DMS114 treated with DMSO at 0.1 percent for 48 hours (cell line): Measurements from ENCODE around the gene GALNT2.

ENCODE experiments used
- DNase-seq: peaks from one replicate; lab custom pipeline; 2025; ENCODE audit not compliant: unreplicated experiment; lab: John Stamatoyannopoulos, UW

Gene GALNT2

DNA sequence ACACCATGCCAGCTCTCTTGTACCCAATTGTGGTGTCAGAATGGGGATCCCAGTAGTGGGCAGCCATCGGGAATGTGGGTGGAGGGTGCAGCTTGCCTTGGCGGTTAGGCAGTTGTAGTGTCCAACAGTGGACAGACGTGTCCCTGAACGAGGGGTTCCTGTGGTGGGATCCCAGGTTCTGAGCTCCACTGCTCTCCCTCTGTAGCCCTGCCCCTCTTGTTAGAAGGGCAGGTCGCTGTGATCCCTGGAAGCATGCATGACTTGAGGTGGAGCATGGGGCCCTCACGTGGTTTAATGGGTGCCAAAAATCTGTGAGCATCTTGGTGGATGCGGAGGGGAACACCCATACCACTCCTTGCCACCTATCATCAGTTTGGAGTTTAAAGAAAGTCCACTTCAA is 4.3 kb downstream of the GALNT2 start:
- DNase-seq: no peak

DNA sequence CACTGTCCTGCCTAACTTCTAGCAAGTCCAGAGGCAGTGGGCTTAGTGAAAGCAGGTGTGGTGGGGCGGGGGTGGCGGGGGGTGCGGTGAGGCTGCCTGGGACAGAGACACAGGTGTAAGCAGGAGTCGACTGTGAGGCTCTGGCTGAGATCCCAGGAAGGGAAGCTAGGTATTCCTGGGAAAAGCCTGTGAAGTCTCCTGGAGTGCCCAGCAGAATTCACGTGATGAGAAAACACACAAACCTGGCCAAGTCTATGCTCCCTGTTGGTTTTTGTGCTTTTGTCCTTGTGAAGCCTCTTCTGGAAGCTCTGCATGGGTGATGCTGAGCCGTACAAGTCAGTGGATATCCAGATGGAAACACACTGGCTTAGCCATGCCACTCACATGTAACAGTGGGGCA is 5.3 kb downstream of the GALNT2 start:
- DNase-seq: no peak

DNA sequence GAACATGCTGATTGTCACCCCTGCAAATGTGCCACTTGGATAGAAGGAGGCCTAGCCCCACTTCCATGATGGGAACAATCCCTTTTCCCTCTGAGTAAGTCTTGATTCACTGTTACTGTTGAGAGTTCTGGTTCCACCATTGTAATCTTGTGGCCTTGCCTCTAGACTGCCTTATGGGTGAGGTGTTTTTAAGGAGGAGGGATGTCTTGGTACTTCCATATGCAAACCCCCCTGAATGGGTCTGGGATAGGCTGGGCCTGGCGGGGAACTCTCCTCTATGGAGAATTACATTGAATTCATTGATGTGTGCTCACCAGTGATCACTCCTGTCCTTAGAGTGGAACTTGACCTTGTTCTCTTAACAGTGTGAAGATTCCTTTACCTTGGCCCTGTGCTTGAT is 5.8 kb downstream of the GALNT2 start:
- DNase-seq: no peak

DNA sequence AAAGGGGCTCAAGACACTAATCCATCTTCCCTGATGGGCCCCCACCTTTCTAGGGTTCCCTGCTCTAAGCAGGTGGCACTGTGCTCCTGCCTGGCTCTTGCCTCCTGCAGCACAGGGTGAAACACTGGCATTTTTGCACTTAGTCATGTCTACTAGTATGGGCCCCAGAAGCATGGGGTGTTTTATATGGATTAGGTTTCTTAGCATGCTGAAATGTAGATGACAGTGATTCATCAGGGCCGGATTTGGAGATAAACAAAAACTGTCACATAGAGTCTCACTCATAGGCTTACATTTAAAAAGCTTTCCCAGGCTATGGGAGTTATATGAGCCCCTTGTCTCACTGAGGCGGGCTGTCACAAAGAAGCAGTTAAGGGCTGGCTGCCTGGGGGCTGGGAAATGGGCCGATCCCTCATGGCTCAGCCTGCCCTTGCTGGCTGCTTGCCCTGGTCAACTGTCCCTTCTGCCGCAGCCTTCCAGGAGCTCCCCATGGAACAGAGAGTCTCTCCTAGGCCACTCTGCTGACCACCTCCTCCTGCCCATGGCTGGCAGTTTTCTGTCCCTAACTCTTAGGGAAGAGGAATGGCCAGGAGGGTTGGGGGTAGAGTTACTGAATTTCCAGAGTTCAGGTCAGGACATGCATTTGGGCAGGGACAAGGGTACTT is 6.5 kb downstream of the GALNT2 start:
- no peak for DNase-seq

DNA sequence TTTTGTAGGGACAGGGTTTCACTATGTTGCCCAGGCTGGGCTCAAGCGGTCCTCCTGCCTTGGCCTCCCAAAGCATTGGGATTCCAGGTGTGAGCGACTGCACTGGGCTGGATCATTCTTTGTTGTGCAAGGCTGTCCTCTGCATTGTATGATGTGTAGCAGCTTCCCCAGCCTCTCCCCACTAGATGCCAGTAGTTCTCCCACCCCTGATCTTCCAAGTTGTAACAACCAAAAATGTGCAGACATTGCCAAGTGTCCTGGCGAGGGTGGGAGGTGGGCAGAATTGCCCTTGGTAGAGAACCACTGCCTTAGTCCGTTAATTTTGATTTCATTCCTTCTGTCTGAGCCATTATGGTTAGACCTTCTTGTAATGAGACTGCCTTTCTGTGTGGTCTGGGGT is 7.2 kb downstream of the GALNT2 start:
- no peak for DNase-seq

DNA sequence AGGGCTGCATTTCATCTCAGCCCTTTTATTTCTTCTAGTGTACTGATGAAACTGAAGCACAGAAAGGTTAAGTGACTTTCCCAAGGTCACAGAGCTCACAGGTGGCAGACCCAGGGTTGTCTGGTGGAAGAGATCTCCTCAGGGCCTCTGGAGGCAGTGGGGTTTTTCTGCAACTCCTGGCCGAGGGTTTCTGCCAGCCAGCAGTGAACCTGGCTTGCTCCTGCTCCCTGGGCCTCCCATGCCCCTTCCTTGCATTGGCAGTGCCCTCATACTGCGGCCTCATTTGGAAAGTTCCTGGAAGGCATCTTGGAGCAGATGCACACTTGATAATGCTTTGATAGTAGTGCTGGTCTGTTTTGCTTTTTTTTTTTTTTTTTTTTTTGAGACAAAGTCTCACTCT is 7.7 kb downstream of the GALNT2 start:
- DNase-seq: no peak

DNA sequence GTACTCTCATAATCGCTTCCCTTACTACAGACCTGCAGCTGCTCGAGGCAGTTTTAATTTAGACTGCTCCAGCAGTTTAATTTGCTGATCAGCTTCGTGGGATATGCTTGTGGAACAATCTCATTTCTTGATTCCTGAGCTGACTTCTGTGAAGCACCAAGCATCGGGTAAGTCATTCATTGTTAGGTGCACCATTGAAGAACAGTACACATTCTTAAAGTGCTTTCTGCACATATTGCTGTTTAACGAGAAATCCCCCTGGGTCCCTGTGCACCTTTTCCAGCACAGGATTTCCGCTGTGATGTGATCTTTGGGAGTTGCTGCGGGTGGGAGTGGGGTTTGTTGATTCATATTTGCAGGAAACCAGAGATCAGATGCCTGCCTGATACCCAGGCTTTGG is 9.1 kb downstream of the GALNT2 start:
- no peak for DNase-seq

DNA sequence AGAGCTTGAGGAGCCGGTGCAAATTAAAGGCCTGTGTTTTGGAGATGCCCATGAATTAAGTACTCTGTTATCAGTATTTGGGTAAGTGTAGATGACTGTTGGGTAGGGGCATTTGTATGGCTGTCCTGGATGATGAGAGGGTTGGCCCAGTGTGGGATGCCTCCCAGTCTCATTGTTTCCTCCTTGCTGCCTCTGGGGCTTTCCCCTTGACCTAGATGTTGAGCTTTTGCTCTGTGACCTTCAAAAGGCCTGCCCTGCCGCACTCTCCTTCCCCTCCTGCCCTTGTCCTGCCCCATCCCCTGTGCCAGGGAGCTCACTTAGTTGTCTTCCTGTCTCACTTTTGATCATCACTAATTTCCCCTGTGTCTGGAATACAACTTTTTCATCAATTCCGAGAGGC is 10.0 kb downstream of the GALNT2 start:
- no peak for DNase-seq

DNA sequence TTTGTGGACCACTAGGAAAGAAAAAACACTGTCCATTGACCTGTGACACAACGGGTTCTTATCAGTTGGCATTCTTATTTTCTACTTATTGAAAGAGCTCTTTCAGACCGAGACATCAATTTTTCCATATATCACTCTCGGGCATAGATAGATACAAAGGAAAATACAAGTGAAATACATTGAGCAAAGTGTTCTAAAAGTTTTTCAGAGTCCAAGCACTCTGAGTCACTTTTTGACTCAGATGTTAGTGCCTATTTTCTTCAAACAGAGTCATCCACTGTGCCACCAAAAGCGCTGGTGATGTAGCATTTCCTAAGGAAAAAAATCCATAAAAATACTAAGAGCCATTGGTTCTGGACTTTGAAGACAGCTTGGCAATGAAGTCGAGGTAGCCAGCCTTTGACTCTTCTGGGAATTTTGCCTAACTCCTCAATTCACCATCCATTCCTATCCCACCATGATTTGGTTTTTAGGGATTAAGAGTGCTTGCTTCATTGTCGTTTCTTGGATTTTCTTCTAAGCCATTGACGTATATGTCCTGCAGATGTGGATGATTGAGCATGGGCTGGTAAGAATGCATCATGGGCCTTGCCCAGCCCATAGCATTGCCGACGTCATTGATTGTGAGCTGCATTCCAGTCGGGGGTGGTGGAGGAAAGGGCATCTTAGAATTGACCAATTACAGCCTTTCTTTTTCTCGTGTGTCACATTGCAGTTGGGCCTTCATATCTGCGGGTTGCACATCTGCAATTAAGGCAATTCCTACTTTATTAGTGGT is 10.6 kb downstream of the GALNT2 start:
- DNase-seq: no peak

DNA sequence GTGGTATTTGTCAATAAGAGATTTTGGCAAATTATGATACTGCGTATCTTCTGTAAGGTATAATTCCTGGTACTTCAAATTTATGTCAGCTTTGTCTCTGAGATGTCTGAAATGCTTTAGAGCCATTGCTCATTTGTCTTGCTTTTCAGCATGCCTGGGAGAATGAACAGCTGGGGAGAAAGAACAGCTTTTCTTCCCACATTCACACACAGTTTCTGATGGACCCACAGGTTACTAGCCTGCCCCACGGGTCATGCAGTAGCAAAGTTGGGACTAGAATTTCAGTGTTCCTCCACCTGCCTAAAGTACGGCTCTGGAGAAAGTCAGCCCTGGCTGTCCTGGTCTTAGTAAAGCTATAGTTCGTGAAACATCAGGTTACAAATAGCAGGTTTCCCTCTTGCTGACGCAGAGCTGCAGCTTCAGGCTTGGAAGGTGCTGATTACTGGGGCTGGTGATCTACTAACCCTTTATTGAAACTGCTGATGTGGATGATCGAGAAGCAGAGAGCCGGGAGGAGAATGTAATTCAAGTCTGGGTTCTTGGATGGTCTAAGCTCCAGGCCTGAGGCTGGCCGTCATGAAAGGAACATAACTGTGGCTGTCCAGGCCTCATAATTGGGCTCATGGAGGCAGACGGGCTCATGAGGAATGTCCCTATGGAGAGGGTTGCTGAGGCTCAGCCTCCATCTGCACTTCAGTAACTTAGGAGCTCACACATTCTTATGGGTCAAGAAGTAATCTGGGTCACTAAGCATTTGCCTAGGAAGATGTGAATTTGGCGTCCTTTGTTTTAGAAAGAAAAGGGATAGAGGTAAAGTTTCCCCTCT is 12.4 kb downstream of the GALNT2 start:
- DNase-seq: no peak

DNA sequence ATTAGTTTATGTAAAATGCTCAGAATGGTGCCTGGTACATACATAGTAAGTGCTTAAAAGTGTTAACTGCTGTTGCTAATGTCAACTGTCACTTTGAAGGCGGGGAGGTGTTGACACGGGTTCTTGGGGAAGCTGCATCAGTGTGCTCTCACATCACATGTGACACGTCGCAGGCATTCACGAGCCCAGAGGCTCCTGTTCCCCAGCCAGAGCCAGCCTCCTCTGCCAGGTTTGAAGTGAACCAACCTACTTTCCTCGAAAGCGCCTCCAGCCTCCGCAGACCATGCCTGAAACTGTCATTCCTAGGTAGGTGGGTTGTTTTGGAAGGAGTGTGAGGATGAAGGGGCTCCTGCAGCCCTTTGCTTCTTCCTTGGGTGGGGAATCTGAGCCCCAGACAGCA is 13.8 kb downstream of the GALNT2 start:
- no peak for DNase-seq

DNA sequence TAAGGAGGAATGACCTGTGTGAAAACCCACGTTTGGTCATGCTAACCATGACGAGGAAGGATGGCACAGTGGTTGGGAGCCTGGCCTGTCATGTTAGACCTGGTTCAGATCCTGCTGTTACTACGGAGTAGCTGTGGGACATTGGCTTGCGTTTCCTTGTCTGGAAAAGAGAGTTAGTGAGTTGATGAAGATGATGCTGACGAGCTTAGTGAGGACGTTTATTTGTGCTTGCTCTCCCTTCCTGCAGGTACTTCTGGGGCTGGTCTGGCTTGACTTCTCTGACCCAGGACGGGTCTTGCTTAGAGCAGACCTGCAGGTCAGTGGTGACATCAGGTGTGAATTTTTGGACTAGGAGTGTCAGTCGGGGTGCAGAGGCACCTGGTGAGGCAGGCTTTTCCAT is 14.7 kb downstream of the GALNT2 start:
- no peak for DNase-seq

DNA sequence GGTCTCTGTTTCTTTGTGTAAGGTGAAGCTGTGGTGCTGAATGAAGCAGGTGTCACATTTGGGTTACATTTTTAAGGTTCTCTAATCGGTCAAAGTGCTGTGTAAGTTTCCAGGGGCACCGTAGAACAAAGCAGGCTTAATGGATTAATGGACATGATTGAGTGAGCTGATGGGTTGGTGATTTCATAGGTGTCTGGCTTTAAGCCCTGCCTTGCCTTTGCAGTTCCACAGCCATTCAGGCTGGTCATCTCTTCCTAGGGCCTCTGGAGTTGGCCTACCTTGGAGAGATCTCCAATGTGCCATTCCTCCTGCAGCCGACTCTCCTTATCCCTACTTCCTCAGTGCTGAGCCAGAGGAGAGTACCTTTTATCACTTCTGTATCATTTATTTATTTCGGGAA is 15.2 kb downstream of the GALNT2 start:
- DNase-seq: no peak

DNA sequence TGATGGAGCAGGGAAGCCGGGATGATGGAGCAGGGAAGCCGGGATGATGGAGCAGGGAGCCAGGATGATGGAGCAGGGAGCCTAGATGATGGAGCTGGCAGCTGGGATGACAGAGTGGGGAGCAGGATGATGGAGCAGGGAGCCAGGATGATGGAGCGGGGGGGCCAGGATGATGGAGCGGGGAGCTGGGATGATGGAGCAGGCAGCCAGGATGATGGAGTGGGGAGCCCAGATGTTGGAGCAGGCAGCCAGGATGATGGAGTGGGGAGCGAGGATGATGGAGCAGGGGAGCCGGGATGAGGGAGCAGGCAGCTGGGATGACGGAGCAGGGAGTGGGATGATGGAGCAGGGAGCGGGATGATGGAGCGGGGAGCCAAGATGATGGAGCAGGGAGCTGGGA is 16.0 kb downstream of the GALNT2 start:
- DNase-seq: no peak

DNA sequence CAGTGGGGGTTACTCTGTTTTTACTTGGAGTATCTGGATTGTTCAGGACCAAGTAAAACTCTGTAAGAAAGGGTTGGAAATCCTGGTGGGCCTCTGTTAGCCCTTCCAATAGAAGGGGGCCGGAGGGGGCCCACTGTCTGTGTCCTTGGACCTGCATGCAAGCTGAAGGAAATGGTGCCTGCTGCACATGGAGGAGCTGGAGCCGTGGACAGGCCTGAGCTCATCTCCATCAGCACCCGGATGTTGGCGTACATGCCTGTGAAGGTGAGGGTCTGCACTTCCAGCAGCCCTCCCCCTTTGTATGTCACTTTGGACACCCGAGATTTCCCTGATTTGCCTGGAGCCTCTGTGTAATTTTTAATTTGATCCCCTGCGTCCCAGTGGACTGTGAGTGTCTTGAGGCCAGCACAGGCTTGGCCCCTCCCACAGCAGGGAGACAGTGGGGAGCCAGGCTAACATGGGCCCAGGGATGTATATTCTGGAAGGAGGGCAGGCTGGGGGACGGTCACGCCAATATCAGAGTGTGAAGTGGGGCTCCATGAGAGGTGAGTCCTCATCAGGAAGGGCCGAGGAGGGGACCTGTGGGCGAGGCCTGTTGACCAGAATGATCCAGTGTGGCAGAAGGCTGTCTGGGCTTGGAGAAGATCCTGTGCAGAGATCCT is 16.8 kb downstream of the GALNT2 start:
- no peak for DNase-seq

DNA sequence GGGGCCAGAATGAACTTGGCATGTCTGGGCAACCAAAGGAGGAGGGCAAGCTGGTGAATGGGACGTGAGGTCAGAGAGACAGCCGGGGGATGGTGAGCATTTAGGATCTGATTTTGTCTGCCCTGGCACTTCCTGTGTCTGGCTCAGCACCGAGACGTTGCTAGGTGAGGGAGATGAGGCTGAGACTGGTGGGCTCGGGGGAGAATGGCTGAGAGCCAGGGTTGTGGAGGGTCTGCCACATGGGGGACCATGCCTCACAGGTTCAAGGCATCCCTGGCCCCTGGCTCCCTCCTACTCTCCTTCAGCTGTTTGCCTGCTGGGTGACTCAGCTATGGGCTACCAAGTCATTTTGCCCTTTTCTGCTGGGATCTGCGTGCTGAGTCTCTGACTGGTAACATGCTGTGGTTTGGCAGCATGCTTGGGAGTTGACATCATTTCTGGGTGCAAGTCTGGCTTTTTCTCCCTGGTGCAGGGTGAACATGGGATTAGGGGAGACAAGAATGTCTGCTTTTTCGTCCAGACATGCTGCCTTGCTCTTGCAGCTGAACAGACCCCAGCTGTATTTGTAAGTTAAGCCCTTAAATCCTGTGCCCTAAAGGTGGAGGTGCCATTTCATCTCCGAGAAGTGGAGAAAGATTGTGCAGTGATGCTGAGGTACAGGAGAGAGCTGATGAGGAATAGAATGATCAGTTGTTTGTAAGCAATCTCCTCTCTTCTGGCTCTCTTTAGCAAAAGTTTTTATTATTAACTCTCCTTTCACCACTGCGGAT is 17.6 kb downstream of the GALNT2 start:
- no peak for DNase-seq

DNA sequence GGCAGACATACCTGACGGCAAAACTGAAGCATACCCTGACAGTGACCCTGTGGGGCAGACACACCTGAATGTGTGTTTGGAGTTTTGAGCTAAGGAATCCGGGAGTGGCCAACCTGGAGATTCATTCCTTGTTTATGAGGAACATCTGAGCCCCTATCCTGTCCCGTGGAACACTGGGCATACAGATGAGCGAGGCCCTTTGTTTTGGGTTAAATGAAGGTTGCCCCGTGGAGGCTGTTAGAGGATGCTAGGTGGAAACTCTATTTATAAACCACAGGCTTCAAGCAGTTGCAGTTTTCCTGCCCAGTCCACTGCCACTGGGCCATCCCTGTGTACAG is 18.1 kb downstream of the GALNT2 start:
- no peak for DNase-seq

DNA sequence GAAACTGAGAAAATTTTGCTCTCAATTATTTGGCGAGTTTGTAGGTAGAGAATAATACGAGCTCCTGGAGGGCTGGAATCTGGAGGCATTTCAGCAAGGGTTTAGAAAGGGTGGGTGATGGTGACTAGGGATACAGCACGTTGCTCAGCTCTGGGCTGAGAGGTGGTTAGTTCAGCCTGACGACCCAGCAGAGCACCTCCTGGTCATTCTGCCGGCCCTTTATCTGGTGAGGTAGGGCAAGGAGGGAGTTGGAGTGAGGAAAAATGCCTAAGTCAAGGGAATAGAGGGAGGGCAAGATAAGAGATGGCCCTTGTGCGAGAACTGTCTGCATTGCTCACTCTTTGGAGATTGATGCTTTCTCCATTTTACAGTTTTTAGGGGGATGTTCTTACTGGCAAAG is 19.1 kb downstream of the GALNT2 start:
- no peak for DNase-seq

DNA sequence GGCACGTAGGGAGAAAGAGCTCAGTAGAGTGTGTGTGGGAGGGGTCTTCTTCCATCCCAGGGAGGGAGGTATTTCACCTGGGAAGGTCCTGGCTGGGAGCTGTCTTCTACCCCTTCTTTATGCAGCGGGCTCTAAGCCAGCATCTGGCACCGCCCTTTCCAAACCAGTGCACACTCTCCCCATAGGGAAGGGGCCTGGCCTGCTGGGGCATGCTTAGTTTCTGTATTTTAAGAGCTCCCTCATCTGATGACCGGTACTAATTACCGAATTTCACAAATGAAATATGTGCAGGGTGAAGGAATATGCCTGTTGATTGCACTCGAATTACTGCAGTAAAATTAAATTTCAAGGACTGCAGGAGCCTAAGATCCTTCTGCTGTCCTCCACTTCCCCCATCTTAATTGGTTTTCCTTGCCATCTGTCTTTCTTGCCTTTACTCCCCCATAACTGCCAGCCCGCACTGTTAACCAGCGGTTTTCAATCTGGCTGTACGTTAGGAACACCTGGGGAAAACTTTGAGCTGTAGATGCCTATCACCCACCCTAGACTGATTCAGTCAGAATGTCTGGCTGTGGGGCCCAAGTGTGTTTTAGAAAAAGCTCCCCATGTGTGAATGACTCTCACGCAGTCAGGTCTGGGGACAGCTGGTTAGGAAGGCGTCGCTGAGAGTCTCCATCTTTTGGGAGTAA is 20.1 kb downstream of the GALNT2 start:
- DNase-seq: no peak

DNA sequence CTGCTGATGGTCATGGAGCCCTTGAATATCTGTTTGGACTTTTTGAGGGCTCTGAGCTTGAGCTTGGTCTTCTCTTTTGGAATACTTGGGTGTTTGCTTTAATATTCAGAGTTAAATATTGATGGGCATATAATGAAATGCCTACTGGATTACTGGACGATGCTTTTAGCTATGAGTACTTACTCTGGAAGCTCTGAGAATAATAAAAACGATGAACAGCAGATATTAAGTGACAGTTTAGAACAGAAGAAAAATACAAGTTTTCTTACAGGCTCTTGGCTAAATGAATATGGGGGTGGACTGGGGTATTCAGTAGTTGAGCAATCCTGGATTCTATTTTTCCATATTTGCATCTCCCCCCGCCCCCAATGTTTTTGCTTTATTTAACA is 20.7 kb downstream of the GALNT2 start:
- DNase-seq: no peak
